Left ventricle myocardium inferior (tissue), 1 donor: ENCODE data around the gene CAMKMT. TPM values are rescaled to one million over a fixed set of nuclear protein-coding genes. Genes with fewer than 3 reads are reported as not detected.

Experiments used
- DNase-seq: peaks from one replicate; pipeline ENCODE4 v3.0.0-alpha.2; 2020
- H3K27ac ChIP-seq: fragments of 200-600 bp; replicated peaks from 2 replicates; pipeline ENCODE4 v1.8.0; 2021
- H3K27me3 ChIP-seq: fragments of 200-600 bp; 2 replicates; pipeline ENCODE4 v1.8.0; 2021; ENCODE audit warnings: low read depth
- H3K36me3 ChIP-seq: fragments of 200-600 bp; 2 replicates; pipeline ENCODE4 v1.8.0; 2021
- H3K4me1 ChIP-seq: fragments of 200-600 bp; 2 replicates; pipeline ENCODE4 v1.8.0; 2021
- H3K4me3 ChIP-seq: fragments of 200-600 bp; 2 replicates; pipeline ENCODE4 v1.8.0; 2021; ENCODE audit warnings: mild to moderate bottlenecking, moderate library complexity
- H3K9me3 ChIP-seq: fragments of 200-600 bp; replicated peaks from 2 replicates; pipeline ENCODE4 v1.8.0; 2021
- CTCF ChIP-seq: fragments of 200-600 bp; IDR thresholded peaks from 2 replicates; pipeline ENCODE4 v1.8.0; 2021; ENCODE audit warnings: antibody characterized with exemption, mild to moderate bottlenecking, borderline replicate concordance
- intact Hi-C: fragments of 100-400 bp; cut with micrococcal nuclease; formaldehyde crosslinking; loops from one replicate; pipeline ENCODE4 v1.11.0; 2022
- total RNA-seq: library from RNA; stranded (reverse); fragmentation: NEBNext Ultra II Directional; extraction: Animal tissue kit (Norgen Biotek cat#: 25700); gene quantifications from one replicate; pipeline ENCODE4 v1.2.1, GENCODE V29; 2021
- donor health status: DM: no; HTN: yes; CAD: no; lungs with severe emphysema.

Gene CAMKMT
- total RNA-seq, 1 donor from 2014 or later = 4.8 TPM

DNA sequence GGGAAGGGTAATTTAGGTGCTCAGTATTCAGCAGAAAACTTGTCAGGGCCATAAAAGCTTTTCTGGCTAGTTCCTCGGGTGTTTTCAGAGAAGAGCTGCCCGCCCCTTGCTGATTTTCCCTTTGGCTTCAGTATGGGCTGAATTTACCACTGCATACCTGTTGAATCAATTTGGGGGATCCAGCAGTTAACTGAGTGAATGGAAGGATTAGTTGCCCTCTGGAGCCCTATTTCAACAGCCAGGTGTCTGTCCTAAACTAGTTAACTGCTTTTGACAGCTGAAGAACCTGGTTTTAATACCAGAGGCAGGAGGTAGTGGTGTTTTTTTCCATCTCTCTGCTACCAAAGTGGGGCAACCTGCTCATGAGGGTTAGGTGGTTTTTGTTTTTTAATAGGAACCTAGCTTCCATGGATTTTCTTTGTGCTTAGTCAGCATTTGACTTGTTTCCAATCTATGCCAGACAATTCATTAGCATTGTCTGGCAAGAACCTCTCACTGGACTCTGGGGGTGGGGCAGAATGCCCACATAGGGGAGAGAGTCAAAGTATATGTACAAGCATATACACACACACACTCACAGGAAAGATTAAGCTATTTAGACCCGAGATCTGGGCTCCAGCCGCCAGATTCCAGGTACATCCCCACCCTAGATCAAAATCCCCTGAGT, 413.2 kb downstream of the CAMKMT start:
- H3K27ac ChIP-seq = no peak overlapping the region
- intact Hi-C loops = no loop called here
- H3K27me3 ChIP-seq = peaks cover 64% of the 10 kb centered on the region
- TF ChIP-seq CTCF = no peak
- DNase-seq = no peak
- H3K4me1 ChIP-seq = peaks cover 18% of the 10 kb centered on the region
- H3K36me3 ChIP-seq = no peaks in the 10 kb centered on the region
- H3K9me3 ChIP-seq = peaks cover 4% of the 10 kb centered on the region
- H3K4me3 ChIP-seq = no peak overlapping the region

GRCh38 chr2:44777036-44777435, 415.3 kb downstream of the CAMKMT start:
- H3K4me3 ChIP-seq = peak overlapping the region; percentile 22
- intact Hi-C loops = no loop called here
- H3K9me3 ChIP-seq = peaks cover 24% of the 10 kb centered on the region
- H3K36me3 ChIP-seq = no peaks in the 10 kb centered on the region
- no peak overlapping the region for H3K27ac ChIP-seq
- H3K4me1 ChIP-seq = peaks cover 18% of the 10 kb centered on the region
- no peak for TF ChIP-seq CTCF
- H3K27me3 ChIP-seq = peaks cover 45% of the 10 kb centered on the region
- no peak for DNase-seq

DNA sequence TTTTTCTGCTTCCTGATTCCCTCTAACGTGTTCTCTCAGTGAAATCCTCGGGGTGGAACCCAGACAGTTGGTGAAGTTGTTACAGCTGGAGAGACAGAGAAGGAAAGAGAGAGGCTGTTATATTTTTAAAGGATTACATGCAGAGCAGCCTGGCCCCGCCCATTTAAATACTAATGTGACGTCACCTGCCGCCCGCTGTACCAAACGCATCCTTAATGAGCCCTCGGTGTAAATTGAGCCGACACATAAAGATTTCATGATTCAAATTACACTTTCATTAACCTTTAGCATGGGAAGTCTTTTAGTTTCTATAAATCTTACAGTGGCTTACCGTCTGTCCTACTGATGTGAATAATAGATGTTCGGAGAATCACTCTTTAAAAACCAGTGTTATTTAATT, 415.8 kb downstream of the CAMKMT start:
- Histone ChIP-seq H3K9me3 (peaks cover 29% of the 10 kb centered on the region), H3K27me3 (peaks cover 41% of the 10 kb centered on the region), H3K36me3 (no peaks in the 10 kb centered on the region), H3K27ac (no peak overlapping the region), H3K4me1 (peaks cover 18% of the 10 kb centered on the region), H3K4me3 (peak overlapping the region; percentile 22)
- intact Hi-C loops = no loop called here
- DNase-seq = no peak
- no peak for TF ChIP-seq CTCF

GRCh38 chr2:44778221-44778654, 416.5 kb downstream of the CAMKMT start:
- peaks cover 18% of the 10 kb centered on the region for H3K4me1 ChIP-seq
- H3K36me3 ChIP-seq = no peaks in the 10 kb centered on the region
- H3K9me3 ChIP-seq = peaks cover 34% of the 10 kb centered on the region
- no peak for DNase-seq
- no peak overlapping the region for H3K27ac ChIP-seq
- H3K27me3 ChIP-seq = peaks cover 34% of the 10 kb centered on the region
- no peak overlapping the region for H3K4me3 ChIP-seq
- no peak for TF ChIP-seq CTCF
- intact Hi-C loops = no loop called here

GRCh38 chr2:44778671-44779476, 417.1 kb downstream of the CAMKMT start:
- Histone ChIP-seq H3K27me3 (peaks cover 28% of the 10 kb centered on the region), H3K9me3 (peaks cover 34% of the 10 kb centered on the region), H3K36me3 (no peaks in the 10 kb centered on the region), H3K27ac (no peak overlapping the region), H3K4me1 (peaks cover 18% of the 10 kb centered on the region), H3K4me3 (no peak overlapping the region)
- intact Hi-C loops = no loop called here
- DNase-seq = no peak
- TF ChIP-seq CTCF = no peak
